HCT116 (cell line): Measurements from ENCODE around the gene RNF225.
"Not testable (repeated sequence)": the region's sequence is repeated elsewhere in the genome, so short reads cannot be mapped to it uniquely, and the experiment has no call there.

Source experiments
- POLR2A ChIP-seq: IDR thresholded peaks from 2 replicates; pipeline ENCODE4 v1.7.0; 2011; ENCODE audit warnings: borderline replicate concordance; ENCODE audit not compliant: insufficient read depth, insufficient read length; ENCODE audit errors: extremely low read depth
- RAD21 ChIP-seq: IDR thresholded peaks from 2 replicates; pipeline ENCODE4 v1.6.1; 2012; ENCODE audit warnings: low read depth, mild to moderate bottlenecking
- ZFX ChIP-seq: fragments of 450-650 bp; IDR thresholded peaks from 2 replicates; pipeline ENCODE4 v1.6.1; 2017

- TF ChIP-seq ZFX, POLR2A, RAD21: not testable (repeated sequence)
Measured at GRCh38 chr19:58442986-58443385, 47.5 kb downstream of the RNF225 start.
